ENCODE data around the gene SNX2. TPM values are rescaled to one million over a fixed set of nuclear protein-coding genes. Genes with fewer than 3 reads are reported as not detected.

Gene SNX2
- total RNA-seq, 4 donors from 2014 or later = 28.8 to 35.1 (median 32.0) TPM

DNA sequence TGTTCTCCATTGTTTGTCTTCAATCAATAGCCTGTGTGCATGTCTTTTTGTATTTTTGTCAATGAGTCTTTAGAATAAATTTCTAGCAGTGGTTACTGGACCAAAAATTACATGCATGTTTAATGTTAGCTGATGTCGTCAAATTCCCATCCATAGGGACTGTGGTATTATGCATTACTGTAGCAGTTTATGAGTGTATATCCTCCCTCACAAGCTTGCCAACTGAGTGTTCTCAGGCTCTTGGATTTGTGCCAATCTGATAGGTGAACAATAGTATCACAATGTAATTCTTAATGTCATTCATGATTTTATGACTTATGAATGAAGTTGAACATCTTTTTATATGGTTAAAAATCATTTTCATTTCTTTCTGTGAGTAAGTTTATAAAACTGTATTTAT, 83.6 kb downstream of the SNX2 start:
- H3K27ac ChIP-seq = no peak overlapping the region
- no peaks in the 10 kb centered on the region for H3K36me3 ChIP-seq
- intact Hi-C loops (cut with DNase I; ENCODE audit: low total_unique reads) (no loop called here), in situ Hi-C loops (cut with MboI; ENCODE audit: low sequenced_read_pairs in 4 of 4) (no loop called here)
- no peaks in the 10 kb centered on the region for H3K4me1 ChIP-seq
- ATAC-seq (no peak), DNase-seq (no peak)
- TF ChIP-seq POLR2A (IDR thresholded peaks at IDR 0.05) (no peak), CTCF (IDR thresholded peaks at IDR 0.05 in 4 of 5, conservative IDR thresholded peaks at IDR 0.05 in 1 of 5) (no peak)
- H3K9me3 ChIP-seq = no peaks in the 10 kb centered on the region
- H3K27me3 ChIP-seq = no peaks in the 10 kb centered on the region
- no peak overlapping the region for H3K4me3 ChIP-seq

GRCh38 chr5:122863240-122863639, 88.4 kb downstream of the SNX2 start:
- Histone ChIP-seq H3K4me3 (no peak overlapping the region), H3K27ac (no peak overlapping the region), H3K36me3 (no peaks in the 10 kb centered on the region), H3K4me1 (no peaks in the 10 kb centered on the region), H3K9me3 (no peaks in the 10 kb centered on the region), H3K27me3 (no peaks in the 10 kb centered on the region)
- in situ Hi-C loops (cut with MboI; ENCODE audit: low sequenced_read_pairs in 4 of 4) = no loop called here
- DNase-seq (no peak), ATAC-seq (no peak)
- intact Hi-C loops (cut with DNase I; ENCODE audit: low total_unique reads) = no loop called here
- TF ChIP-seq POLR2A (IDR thresholded peaks at IDR 0.05) (no peak), CTCF (IDR thresholded peaks at IDR 0.05 in 4 of 5, conservative IDR thresholded peaks at IDR 0.05 in 1 of 5) (no peak)

DNA sequence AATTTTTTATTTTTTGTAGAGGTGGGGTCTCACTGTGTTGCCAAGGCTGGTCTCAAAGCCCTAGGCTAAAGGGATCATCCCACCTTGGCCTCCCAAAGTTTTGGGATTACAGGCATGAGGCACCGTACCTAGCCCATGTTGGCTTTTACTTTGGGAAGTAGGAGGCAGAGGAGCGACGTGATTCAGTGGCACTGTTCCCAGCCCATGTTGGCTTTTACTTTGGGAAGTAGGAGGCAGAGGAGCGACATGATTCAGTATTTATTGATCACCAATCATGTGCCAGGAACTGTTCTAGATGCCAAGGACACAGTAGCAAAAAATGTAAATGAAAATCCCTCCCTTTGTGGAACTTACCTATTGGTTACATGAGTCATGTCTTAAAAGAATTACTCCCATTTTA, 88.8 kb downstream of the SNX2 start:
- ATAC-seq (no peak), DNase-seq (no peak)
- in situ Hi-C loops (cut with MboI; ENCODE audit: low sequenced_read_pairs in 4 of 4) (no loop called here), intact Hi-C loops (cut with DNase I; ENCODE audit: low total_unique reads) (no loop called here)
- no peak overlapping the region for H3K4me3 ChIP-seq
- no peak overlapping the region for H3K27ac ChIP-seq
- H3K36me3 ChIP-seq = no peaks in the 10 kb centered on the region
- no peaks in the 10 kb centered on the region for H3K27me3 ChIP-seq
- H3K4me1 ChIP-seq = no peaks in the 10 kb centered on the region
- no peak for TF ChIP-seq POLR2A (IDR thresholded peaks at IDR 0.05)
- no peak for TF ChIP-seq CTCF (IDR thresholded peaks at IDR 0.05 in 4 of 5, conservative IDR thresholded peaks at IDR 0.05 in 1 of 5)
- H3K9me3 ChIP-seq = no peaks in the 10 kb centered on the region

GRCh38 chr5:122864400-122864799, 89.5 kb downstream of the SNX2 start:
- Histone ChIP-seq H3K4me1 (no peaks in the 10 kb centered on the region), H3K9me3 (no peaks in the 10 kb centered on the region), H3K27me3 (no peaks in the 10 kb centered on the region), H3K36me3 (no peaks in the 10 kb centered on the region), H3K4me3 (no peak overlapping the region), H3K27ac (no peak overlapping the region)
- no peak for TF ChIP-seq CTCF (IDR thresholded peaks at IDR 0.05 in 4 of 5, conservative IDR thresholded peaks at IDR 0.05 in 1 of 5)
- TF ChIP-seq POLR2A (IDR thresholded peaks at IDR 0.05) = no peak
- DNase-seq (no peak), ATAC-seq (no peak)
- intact Hi-C loops (cut with DNase I; ENCODE audit: low total_unique reads) (no loop called here), in situ Hi-C loops (cut with MboI; ENCODE audit: low sequenced_read_pairs in 4 of 4) (no loop called here)

- H3K36me3 ChIP-seq = no peaks in the 10 kb centered on the region
- H3K9me3 ChIP-seq = no peaks in the 10 kb centered on the region
- no peak overlapping the region for H3K27ac ChIP-seq
- no peak overlapping the region for H3K4me3 ChIP-seq
- no peak for DNase-seq
- no peaks in the 10 kb centered on the region for H3K27me3 ChIP-seq
- TF ChIP-seq POLR2A (IDR thresholded peaks at IDR 0.05) (no peak), CTCF (IDR thresholded peaks at IDR 0.05 in 4 of 5, conservative IDR thresholded peaks at IDR 0.05 in 1 of 5) (no peak)
- no peak for ATAC-seq
- in situ Hi-C loops (cut with MboI; ENCODE audit: low sequenced_read_pairs in 4 of 4) = no loop called here
- intact Hi-C loops (cut with DNase I; ENCODE audit: low total_unique reads) = no loop called here
- no peaks in the 10 kb centered on the region for H3K4me1 ChIP-seq
These were observed 90.0 kb downstream of the SNX2 start for GRCh38 chr5:122864842-122865241.
